Measurements from ENCODE around the gene PBX4.

DNA sequence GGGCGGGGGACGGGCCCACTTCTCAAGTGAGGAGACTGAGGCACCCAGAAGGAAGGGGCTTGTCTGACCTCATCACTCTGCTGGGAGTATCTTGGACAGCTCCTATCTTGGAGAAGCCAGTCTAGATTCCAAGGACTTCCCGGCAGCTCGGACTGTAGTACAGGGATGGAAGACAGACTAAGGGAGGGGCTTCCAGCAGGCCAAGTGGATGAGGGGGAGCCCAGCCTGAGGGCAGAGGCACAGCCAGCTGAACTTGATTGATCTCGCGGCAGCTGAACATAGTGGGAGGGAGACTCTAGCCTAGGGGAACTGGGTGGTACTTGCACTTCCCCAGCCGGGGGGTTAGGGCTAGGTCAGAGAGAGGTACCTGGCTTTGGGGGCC, 79.7 kb downstream of the PBX4 start:
- TF ChIP-seq, protein P1, sequence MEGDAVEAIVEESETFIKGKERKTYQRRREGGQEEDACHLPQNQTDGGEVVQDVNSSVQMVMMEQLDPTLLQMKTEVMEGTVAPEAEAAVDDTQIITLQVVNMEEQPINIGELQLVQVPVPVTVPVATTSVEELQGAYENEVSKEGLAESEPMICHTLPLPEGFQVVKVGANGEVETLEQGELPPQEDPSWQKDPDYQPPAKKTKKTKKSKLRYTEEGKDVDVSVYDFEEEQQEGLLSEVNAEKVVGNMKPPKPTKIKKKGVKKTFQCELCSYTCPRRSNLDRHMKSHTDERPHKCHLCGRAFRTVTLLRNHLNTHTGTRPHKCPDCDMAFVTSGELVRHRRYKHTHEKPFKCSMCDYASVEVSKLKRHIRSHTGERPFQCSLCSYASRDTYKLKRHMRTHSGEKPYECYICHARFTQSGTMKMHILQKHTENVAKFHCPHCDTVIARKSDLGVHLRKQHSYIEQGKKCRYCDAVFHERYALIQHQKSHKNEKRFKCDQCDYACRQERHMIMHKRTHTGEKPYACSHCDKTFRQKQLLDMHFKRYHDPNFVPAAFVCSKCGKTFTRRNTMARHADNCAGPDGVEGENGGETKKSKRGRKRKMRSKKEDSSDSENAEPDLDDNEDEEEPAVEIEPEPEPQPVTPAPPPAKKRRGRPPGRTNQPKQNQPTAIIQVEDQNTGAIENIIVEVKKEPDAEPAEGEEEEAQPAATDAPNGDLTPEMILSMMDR (IDR thresholded peaks at IDR 0.05): no peak
- no peak for TF ChIP-seq POLR2A (IDR thresholded peaks at IDR 0.05)

All from lower leg skin (tissue), 3 donors.